Nasal cavity respiratory epithelium epithelial cell of viscerocranial mucosa (primary cell): ENCODE results near the gene PRRG4. TPM values are rescaled to one million over a fixed set of nuclear protein-coding genes. Genes with fewer than 3 reads are reported as not detected.

Experiments used
- total RNA-seq: library from RNA; depleted of rRNA; stranded (reverse); fragments of >200 nt; gene quantifications from 2 replicates; pipeline ENCODE4 v1.2.3, GENCODE V29; 2014

The PRRG4 gene
- total RNA-seq: 9.9 and 27.9 TPM in 2 replicates

GRCh38 chr11:32829680-32830412 lies at the start of gene PRRG4:
TSS of gene PRRG4 (plus strand) at chr11:32829927. CDS start at chr11:32830530, 603 bp downstream.

GRCh38 chr11:32794439-32794838 lies 35.3 kb upstream of the PRRG4 start, which contains the start of gene CCDC73:
TSS of gene CCDC73 (minus strand) at chr11:32794662. CDS start at chr11:32760243, 34,419 bp downstream.

GRCh38 chr11:32892355-32893092 lies 62.8 kb downstream of the PRRG4 start, which contains the start of gene QSER1:
TSS of gene QSER1 (plus strand) at chr11:32892811. CDS start at chr11:32893126, 315 bp downstream.

Other genes starting within 250 kb of the PRRG4 start
- gene EIF3M, start 246.1 kb upstream of the PRRG4 start, total RNA-seq: 285 and 570 TPM in 2 replicates
- gene CCDC73, start 35.3 kb upstream of the PRRG4 start, total RNA-seq: under 0.01 and 0.14 TPM in 2 replicates
- 19.8 and 37.1 TPM in 2 replicates for gene QSER1, start 62.9 kb downstream of the PRRG4 start, total RNA-seq
- gene DEPDC7, start 186.0 kb downstream of the PRRG4 start, total RNA-seq: 2.7 and 3.1 TPM in 2 replicates
- 17.1 and 19.9 TPM in 2 replicates for gene TCP11L1, start 209.6 kb downstream of the PRRG4 start, total RNA-seq